Activated CD4-positive, alpha-beta T cell treated with anti-CD3 and anti-CD28 coated beads, Interleukin-2, Interleukin-6, amounts not matched to agents 100 ng/mL and 50 ng/mL, durations not matched to agents 16 hours and 8 hours (primary cell): ENCODE data around the gene HOTAIR.

Source experiments
- DNase-seq: peaks from one replicate; pipeline ENCODE4 v3.0.0-alpha.2; 2020

The HOTAIR gene

DNA sequence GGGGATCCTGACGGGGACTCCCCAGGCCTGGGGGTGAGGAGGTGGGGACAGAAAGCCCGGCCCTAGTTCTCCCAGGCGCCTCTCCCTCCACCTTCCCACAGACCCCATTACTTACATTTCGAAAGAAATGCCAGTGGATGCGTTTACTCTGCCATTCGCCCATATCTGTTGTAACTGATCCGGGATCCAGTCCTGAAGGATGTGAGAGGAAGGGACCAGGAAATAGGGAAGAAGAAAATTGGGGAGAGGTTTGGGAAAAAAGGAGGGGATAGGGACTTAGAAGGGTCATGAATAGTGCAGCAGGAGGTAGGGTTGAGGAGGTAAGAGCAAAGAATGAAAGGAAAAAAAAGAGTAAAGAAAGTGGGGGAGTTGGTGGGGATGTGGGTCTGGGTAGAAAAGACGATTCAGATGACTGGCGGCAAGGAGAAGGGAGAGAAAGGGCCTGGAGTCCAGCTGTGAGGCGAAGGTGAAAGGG lies 18.9 kb downstream of the HOTAIR start:
- DNase-seq = no peak

DNA sequence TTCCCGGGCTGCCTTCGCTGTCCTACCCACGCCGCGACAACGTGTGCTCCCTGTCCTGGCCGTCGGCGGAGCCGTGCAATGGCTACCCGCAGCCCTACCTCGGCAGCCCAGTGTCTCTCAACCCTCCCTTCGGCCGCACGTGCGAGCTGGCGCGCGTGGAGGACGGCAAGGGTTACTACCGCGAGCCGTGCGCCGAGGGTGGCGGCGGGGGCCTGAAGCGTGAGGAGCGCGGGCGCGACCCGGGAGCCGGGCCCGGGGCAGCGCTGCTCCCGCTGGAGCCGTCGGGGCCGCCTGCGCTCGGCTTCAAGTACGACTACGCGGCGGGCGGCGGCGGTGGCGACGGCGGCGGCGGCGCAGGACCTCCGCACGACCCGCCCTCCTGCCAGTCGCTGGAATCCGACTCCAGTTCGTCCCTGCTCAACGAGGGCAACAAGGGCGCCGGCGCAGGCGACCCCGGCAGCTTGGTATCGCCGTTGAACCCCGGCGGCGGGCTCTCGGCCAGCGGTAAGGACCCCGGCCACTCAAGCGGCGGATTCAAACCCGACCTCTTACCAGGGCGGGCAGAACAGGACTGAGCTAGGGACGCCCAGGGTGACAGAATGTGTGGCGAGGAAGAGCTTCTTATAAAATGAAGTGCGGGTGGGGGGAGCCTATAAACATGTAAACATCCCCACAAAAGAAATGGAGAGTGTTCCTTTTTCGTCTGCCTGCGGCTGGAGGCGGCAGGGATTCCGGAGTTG lies 19.5 kb downstream of the HOTAIR start:
- no peak for DNase-seq

DNA sequence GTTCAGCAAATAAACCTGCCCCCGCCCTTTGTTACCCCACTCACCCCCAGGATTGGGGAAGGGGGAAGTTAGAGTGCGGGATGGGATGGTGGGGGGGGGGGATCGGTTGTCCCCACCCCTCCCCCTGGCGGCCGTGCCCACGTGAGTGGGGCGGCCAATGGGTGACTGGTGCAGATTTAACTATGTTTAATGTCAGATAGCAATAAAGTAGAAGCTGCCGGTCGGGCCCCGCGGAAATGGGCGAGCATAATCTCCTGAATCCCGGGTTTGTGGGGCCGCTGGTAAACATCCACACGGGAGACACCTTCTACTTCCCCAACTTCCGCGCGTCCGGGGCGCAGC lies 20.1 kb downstream of the HOTAIR start, which contains the start of gene HOXC12:
Gene HOXC12, plus strand, starts transcription at position 210 of the 342 bp plus-strand sequence. Its CDS starts 27 bp downstream, at position 237.
- DNase-seq = no peak

DNA sequence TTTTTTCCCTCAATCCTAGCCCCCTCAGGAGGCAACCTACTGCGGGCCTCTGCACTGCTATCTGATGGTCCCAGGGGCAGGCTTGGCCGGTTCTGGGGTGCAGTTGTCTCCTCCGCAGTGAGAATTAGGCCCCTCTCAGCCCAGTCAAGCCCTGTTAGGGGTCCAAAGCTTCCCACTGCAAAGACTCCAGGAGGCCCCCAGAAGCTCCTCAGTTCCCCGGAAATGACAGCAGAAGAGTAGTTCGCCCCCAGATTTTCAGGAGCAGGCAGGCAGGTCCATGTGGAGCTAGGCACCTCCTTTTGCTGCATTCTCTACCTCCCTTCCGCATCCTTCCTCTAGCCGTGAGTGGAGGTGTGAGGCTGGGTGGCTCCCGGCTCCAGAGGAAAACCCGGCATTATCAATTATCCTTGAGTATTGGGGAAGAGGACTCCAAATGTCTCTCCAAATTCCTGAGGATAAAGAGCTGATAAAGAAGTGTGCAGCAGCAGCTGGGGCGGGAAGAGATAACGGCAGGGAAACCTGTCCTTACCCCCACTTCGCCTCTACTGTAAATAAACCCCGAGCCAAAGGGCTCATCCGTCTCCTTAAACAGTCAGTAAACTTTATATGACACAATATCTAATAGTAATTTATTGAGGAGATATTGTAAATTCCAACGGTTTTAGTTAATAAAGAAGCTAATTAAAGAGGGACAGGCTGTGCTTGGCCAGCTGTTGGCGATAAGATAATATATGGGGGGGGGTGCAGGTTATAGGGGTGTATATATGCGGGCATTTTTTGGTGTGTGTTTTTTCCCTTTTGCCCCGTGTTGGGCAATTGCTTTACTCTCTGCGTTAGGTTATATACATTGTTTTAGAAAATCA lies 20.7 kb downstream of the HOTAIR start:
- DNase-seq = no peak

DNA sequence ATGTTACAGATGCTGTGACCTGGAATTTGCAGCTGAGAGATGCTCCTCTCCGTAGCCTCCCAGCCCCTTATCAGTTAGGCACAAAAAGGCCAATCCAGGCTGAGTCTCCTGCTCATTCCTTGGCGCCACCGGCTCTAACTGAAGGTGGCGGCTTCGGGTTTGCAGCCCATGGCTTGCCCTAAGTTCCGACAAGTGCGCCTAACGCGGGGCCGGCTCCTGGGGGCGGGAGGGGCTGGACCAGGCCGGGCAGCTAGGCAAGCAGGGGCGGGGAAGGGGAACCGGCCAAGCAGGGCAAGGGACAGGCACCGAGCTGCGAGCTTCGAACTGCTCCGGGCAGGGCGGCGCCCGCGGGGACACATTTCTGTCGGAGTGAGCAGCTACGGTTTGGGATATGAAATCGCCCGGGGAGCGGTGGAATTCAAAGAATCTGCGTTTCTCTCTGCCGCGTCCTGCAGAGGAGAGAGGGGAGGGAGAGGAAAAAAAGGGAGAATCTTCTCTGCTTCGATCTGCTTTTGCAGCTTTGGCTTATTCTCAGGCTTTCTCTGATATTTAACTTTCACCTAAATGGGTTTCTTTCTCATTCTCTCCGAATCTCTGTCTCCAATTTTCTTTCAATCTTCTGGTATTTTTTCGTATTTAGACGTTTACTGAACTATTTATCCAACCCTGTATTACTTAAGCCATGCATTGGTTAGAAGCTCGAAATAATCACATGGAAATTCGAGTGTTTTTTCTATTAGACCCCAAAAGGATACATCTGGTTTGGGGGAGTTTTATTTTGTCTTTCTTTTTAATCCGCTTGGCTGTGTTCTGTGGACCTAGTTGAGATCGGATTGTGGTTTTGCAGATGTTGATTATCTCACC lies 21.7 kb downstream of the HOTAIR start:
- peak; percentile 32 for DNase-seq

DNA sequence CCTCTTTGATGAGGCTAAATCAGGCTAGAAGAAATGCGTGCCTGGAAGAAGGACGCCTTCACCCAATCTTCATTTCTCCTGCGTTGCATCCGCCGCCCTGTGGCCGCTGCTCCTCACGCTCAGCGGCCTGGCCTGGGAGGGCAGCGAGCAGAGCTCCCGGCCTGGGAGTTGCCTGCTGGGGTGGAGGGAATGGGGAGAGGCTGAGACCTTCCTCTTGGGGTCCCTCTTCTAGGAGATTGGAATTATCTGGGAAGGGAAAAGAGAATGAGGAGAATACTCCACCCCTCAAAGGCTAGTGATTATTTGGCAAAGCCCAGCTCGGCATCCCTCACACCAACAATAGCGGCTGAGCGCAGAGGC lies 22.4 kb downstream of the HOTAIR start:
- no peak for DNase-seq

DNA sequence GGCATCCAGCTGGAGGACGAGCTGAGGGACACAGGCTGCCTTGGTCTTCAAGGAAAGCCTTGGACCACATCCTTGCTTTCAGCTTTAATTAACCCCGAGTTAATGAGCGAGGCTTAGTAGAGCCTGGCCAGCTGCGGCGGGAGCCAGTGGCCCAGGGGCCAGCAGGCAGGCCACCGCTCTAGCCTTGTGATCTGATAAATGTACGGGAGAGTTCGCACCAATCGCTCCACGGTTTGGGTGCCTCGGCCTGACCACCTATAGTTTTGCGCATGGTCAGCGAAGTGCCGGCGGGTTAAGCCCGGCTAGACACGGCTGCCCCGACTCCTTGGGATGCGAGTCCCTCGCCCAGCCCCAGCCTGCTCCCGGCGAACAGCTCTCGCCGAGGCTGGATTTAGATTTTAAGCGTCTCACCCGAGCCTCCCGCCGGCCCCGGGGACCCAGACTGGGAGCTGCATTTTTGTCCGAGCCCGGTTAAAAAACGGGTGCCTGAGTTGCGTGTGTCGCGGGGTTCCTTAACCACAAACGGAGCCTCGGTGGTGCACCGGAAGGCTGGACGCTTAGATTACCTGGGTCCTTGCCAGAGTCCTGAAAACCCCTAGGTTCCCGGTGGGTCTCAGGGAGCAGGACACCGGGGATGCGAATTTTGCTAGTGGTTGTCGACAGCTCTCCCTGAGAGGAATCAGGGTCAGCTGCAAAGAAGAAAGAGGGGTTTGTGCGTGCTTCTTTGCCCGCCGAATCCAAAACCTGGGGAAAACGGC lies 23.0 kb downstream of the HOTAIR start:
- DNase-seq = no peak

DNA sequence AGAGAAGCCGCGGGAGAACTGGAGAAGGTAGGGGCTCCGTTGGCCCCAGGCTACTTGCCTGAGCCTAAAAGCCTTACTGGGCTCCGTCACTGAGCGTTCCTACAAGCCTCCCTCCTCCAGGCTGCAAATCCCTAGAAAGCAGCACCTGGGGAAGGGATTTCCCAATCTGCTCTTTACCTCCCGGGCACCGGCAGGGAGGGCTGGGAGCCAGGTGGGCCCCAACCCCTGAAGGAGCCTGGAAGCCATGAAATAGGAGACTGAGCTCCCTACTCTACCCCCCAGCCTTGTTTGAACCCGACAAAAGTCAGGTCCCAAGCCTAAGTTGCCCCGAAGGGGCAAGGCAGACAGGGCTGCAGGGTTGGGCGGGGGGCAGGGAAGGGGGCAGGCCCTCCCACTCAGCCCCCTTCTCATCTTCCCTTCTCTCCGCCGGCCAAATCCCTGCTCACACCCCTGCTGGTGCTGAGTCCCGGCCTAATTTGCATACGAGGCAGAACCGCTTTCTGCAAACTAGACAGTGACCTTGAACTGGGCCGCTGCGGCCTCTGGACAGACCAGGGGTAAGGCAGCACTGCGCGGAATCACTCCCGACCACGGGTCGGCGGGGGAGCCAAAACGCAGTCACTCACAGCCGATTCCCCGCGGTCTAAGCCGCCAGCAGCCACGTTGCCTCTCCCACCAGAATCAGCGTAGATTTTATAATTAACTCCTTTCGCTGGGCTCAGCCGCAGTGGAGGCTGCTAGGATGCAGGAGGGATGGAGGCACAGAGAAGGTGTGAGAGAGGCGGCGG lies 23.8 kb downstream of the HOTAIR start:
- DNase-seq = no peak

DNA sequence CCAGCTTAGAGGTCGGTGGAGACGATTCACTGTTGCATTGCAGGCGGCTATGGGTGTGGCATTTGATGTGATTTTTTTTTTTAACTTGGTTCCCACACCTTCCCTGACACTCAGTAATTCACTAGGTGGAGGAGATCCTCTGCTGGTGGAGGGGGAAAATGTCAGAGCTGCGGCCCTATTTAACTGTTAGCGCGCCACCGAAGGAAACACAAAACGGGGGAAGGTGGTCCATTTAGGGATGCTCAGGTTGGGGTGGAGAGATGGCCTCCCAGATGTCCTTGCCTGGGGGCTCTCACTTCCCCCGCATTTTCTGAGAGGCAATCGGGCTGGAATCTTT lies 24.3 kb downstream of the HOTAIR start:
- no peak for DNase-seq

DNA sequence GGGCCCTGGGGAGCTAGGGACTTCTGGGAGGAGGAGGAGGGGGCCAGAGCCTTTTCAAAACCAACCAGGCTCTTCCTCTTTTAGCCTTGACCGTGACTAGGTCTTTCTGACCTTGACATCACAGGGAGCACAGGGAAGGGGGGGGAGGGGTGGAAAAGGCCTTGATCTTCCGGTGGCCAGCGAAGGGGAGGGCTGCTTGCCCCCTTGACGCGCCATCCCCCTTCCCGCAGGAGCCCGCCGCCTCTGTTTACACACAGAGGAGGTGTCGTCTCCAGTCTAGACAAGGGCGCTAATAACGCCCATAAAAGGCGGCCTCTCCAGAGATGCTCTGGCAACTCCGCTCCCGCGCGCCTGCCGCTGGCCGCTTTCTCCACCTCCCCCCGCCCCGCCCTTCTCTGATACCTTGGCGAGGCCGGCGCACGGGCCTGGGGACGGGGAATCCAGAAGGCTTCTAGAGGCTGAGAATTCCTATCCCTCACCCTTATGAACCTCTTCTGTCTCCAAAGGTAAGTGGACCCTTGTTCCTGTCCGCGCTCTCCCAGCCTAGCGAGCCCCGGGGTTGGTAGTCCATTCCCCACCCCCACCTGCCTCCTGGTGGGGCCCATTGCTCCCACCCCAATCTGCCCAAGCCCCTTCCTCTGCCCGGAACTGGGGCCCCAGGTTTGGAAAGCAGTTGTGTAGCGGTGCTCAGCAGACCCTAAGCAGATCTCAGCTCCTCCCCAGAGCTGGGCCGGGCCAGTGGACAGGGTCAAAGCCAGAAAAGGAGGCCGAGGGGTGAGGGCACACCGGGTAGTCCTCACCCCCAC lies 24.9 kb downstream of the HOTAIR start:
- no peak for DNase-seq

DNA sequence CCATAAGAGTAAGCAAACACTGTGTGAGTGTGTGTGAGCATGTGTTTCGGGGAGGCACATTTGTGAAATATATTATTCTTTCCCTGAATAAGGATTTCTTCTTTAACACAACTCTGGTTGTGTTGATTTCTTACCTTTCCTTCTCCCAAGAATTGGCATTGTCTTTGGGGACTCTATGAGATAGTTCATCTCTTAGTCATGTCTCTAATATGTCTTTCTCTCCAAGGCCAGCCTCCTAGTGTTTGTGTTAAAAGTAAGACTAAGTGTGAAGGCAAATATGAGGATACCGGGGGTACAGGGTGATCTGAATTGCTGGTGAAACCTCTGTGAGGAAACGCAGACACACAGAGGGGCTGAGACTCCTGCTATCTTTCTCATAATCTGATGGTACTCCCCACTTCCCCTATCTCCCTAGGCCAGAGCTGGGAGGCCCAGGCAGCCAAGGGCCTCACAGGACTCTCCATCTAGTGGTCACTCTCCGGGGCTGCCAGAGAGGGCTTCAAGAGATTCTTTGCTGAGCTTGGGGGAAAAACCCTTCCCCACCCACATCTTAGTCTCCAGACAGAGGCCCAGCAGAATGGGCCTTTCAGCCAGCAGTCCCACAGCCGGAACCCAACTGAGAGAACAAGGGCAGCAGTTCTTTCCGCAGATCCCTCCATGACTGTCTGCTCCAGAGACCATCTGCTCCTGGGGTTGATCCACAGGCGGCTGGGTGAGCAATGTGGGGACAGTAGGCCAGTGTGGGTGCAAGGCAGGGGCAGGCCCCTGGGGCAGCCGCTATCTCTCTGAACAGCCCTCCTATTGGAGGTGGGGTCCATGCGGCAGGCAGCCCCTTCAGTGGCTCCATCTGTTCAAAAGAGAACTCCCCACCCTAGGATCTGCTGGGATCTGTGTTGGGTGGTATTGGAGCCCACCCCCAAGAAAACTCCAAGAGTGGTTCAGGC lies 25.8 kb downstream of the HOTAIR start:
- no peak for DNase-seq

DNA sequence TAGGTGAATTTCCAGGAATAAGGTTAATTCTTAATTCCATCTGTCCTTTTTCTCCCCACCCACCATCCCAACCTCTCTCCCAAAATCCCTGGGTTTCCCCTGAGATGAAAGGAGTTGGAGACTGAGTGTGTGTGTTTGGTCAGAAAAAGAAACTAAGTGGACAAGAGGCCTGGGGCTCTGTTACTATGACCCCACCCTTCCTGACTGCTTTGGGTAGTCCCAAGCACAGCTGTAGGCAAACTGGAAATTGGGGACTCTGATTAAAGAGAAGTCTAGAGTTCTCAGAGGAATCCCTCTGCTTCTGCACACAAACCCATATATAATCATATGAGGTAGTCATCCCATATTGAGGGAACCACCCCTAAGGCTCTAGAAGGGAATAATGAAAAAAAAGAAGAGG lies 27.0 kb downstream of the HOTAIR start:
- DNase-seq = no peak

DNA sequence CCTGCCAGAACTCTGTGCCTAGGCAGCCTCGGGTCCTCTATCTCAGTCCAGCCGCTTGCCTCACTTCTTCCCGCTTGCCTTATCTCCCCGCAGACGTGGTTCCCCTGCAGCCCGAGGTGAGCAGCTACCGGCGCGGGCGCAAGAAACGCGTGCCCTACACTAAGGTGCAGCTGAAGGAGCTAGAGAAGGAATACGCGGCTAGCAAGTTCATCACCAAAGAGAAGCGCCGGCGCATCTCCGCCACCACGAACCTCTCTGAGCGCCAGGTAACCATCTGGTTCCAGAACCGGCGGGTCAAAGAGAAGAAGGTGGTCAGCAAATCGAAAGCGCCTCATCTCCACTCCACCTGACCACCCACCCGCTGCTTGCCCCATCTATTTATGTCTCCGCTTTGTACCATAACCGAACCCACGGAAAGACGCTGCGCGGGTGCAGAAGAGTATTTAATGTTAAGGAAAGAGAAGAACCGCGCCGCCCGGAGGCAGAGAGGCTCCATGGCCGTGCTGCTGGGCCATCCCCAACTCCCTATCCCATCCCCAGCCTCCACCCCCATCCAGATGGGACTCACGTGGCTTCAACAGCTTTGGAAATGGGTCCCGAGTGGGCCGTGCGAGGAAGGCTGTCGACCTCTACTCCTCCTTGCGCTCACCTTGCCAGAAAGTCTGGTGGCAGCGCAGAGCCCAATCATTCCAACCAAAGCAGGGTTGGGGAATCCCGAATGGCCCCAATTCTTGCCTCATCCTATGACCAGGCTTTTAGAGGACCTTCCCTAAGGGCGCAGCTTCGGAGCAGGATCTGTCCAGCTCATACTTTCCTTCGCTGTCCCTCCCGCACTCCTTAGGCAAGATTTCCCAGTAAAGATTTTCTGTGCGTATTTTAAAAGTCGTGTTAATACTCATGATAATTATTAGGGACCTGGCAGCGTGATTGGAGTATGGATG lies 29.6 kb downstream of the HOTAIR start:
- no peak for DNase-seq

DNA sequence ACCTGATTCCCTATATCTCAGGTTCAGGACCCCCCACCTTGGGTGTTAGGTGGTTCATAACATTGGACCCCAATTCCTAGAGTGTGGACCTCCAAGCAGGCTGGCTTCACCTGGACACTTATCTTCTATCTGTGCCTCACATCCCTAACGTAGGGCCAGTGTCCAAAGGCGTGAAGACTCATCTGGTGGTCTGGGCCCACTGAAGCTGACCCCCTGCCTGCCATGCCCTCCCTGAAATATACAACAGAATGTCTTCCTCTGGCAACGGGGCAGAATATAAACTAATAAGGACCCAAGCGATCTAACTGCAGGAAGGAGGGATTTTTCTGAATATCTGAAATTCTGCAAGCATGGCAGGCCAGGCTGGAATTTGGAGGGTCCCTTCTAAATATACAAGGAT lies 30.5 kb downstream of the HOTAIR start:
- no peak for DNase-seq

DNA sequence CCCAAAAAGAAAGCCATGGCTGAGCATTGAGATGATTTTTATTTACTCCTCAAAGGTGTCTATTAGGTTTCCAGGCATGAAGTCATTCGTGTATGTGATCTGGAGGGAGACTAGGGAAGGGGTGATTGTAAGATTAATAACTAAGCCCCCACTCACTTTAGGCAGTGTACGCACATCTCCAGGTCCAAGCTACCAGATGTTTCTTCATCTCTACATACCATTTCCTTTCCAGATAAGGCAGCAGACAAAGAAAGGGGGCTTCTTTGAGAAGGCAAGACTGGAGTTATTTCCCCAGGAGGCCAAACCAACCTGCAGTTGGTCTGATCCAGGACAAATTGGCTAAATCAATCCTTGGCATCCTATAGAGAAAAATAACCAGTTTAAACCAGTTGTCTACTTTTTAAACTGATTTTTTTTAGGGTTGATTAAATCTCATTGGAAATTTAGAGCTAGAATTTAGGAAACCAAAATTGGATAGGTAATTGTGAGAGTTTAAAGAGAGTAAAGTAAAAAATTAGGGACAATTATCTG lies 32.2 kb downstream of the HOTAIR start:
- no peak for DNase-seq

DNA sequence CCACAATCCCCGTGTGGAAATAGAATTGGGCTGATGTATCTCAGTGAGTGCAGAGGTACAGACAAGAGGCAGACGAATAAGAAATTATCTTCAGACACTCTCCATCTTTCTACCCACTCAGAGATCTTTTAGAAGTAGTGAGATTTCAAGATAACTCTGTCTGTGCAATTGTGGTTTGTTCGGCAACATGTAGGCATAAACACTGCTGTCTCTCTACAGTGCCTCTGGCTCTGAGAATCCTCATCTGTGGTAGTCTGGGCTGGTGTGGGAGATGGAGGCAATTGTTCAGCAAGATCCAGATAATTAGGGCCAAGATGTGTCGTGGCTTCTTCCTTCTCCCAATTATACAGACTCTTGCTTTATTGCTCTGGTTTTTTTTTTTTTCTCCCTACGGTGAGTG lies 33.0 kb downstream of the HOTAIR start:
- DNase-seq = no peak

DNA sequence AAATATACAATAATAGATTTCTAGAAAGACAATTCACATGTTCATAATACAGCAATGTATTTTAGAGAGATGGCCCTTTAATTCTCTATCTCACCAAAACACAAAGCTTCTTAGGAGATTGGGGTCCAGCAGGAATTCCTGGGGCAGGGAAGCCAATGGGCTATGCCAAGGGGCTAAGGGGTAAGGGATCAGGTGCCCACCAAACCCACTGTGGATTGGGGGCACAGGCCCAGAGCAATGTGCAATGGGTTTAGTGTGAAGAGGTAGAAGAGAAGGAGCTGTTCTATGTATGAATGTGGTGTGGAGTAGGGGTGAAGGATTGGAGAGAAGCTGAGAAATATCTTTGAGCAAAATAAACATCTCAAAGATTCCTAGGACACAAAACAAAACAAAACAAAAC lies 33.6 kb downstream of the HOTAIR start:
- no peak for DNase-seq

DNA sequence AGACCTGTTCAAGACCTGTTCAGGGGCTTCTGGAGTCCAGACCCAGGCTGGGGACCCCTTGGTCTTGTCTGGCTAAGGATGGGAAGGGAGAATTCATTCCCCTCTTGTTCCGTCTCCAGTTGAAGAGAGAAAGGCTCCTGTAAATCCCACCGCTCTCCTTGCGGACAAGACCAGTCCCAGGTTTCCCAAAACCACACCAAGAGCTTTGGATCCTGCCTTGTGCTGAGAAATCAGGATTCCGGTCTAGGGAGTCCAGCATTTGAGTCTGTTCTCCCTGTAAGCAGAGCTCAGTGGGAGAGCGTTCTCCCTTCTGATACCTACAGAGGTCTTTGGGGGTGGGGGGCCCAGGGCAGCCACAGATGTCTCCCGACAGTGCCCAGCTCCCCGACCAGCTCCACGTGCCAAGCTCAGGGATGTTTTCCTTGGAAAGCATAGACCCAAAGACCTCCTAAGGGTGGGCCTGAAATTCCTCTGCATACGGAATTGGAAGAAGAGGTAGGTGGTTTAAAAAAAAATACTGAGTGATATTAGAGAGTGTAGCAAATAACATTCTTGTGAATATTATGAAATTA lies 34.2 kb downstream of the HOTAIR start:
- DNase-seq = no peak
